Stimulated activated effector memory CD8-positive, alpha-beta T cell treated with anti-CD3 and anti-CD28 coated beads, Interleukin-12 subunit alpha, Interleukin-12 subunit beta, amount 100 ng/mL, for 72 hours (primary cell): Measurements from ENCODE around the gene PPP1R1C.
"Not testable (repeated sequence)": the region's sequence is repeated elsewhere in the genome, so short reads cannot be mapped to it uniquely, and the experiment has no call there.

Source experiments
- ATAC-seq: fragments of 150-1000 bp; cut with Tn5 transposase; 2 replicates; pipeline ENCODE4 v1.10.0; 2021
- DNase-seq, 2 donors: peaks; one replicate each; pipeline ENCODE4 v3.0.0; 2021 to 2022; ENCODE audit warnings: low spot score in 2 of 2
- H3K27ac Mint-ChIP-seq: one replicate; pipeline ENCODE4 v1.8.0; 2022; ENCODE audit warnings: mild to moderate bottlenecking, mixed read lengths
- H3K36me3 Mint-ChIP-seq: one replicate; pipeline ENCODE4 v1.8.0; 2022; ENCODE audit warnings: mild to moderate bottlenecking, mixed read lengths
- H3K4me1 Mint-ChIP-seq: one replicate; pipeline ENCODE4 v1.8.0; 2022; ENCODE audit warnings: mixed read lengths
- H3K4me3 Mint-ChIP-seq: one replicate; pipeline ENCODE4 v1.8.0; 2022; ENCODE audit warnings: mild to moderate bottlenecking, mixed read lengths
- H3K9me3 Mint-ChIP-seq: one replicate; pipeline ENCODE4 v1.8.0; 2022; ENCODE audit warnings: mixed read lengths

PPP1R1C gene

DNA sequence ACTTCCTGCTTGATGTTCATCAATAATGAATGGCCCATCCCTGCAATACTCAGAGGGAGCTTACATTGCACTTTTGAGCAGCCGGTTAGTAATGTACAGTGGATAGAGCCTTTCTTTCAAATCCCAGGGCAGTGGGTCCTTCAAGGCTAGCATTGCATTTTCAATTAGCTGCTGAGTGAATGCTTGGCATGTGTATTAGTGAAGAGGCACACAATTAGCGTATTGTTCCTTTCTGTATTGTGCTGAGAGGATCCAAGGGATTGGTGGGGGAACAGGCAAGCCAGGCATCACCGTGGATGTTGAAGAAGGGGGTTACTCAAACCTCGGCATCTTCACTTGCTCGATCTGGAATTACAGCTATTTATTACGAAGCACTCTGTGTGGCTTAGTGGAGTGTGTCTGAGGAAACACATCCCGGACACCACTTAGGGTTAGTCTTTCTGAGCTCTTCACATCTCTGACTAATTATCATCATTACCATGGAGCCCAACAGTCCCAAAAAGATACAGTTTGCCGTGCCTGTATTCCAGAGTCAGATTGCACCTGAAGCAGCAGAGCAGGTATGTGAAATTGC is at the start of gene PPP1R1C:
Gene PPP1R1C (plus strand): TSS at position 222 of the 574 bp plus-strand sequence. CDS start 258 bp downstream, at position 480.
- no peaks in the 10 kb centered on the region for H3K4me1 Mint-ChIP-seq
- no peak for ATAC-seq
- H3K4me3 Mint-ChIP-seq, result no peak within 1 kb of the TSS
- H3K9me3 Mint-ChIP-seq, result no peaks in the 10 kb centered on the region
- DNase-seq, result no peak
- H3K27ac Mint-ChIP-seq, result no peak within 1 kb of the TSS
- H3K36me3 Mint-ChIP-seq, result no peaks in the 10 kb centered on the region

GRCh38 chr2:181937473-181937872 is 48.2 kb upstream of the PPP1R1C start:
- DNase-seq (no peak), ATAC-seq (no peak)
- no peaks in the 10 kb centered on the region for H3K4me1 Mint-ChIP-seq
- H3K36me3 Mint-ChIP-seq, result no peaks in the 10 kb centered on the region
- H3K27ac Mint-ChIP-seq, result no peak overlapping the region
- no peaks in the 10 kb centered on the region for H3K9me3 Mint-ChIP-seq
- H3K4me3 Mint-ChIP-seq, result no peak overlapping the region

DNA sequence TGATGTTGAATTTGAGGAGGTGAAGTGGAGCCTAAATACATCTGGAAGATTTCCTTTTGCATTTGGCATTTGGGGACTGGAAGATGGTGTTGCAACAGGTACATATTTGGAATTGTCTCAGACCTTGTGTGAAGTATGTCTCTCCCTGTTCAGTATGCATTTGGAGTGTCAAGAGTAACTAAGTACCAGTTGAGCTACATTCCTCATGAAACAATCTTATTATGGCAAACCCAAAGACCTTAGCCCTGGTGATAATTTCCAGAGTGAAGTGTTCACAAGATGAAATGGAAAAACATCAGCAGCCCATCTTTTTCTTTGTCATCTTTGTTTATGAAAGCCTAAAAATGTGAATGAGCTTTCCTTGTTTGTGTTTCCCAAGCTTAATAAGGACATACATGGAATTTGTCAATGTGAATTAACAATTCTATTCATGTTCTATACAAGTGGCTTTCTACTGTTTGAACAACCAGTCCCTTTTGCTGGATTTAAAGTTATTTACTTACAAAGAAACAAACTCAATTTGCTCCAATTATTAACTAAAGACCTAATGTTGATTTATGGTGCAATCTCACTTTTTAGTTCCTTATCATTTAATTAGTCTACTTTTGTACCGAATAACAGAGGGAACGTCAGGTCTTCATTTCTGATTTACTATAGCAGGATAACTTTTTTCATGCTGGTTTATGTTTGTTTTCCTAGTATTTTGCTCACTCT is 42.1 kb upstream of the PPP1R1C start:
- H3K9me3 Mint-ChIP-seq, result no peaks in the 10 kb centered on the region
- no peak for DNase-seq
- no peak overlapping the region for H3K27ac Mint-ChIP-seq
- ATAC-seq, result no peak
- H3K4me3 Mint-ChIP-seq, result no peak overlapping the region
- no peaks in the 10 kb centered on the region for H3K36me3 Mint-ChIP-seq
- H3K4me1 Mint-ChIP-seq, result no peaks in the 10 kb centered on the region

DNA sequence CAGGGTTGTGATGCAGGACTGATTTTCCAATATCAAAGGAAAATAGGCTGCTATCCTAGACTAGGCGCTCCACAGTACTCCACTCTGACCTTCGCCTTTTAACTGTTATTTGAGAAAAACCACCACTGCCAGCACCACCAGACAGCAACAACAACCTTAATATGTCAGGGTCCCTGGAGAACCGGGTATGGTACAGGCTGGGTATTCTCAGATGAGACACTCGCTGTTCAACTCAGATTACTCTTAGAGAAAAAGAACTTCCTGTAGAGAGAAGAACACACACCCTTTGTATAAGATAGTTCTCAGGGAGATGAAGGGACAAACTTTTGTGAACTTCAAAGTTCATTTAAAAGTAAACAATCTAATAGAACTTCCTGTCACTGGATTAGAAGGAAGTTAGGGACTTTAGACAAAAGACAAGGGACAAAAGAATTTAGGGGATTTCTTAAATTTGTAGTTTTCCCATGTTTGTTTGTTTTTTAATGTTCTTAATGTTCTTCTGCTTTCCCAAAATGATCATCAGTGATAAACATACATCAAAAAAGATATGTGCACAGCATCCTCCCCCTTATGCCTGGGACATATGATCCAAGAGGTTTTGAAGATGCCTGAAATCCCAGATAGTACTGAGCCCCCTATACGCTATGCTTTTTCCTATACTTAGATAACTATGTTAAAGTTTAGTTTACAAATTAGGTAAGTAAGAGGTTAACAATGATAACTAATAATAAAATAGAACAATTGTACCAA is 41.3 kb upstream of the PPP1R1C start:
- H3K27ac Mint-ChIP-seq, result no peak overlapping the region
- ATAC-seq, result no peak
- no peaks in the 10 kb centered on the region for H3K4me1 Mint-ChIP-seq

GRCh38 chr2:181944914-181945291 is 40.8 kb upstream of the PPP1R1C start:
- Mint-ChIP-seq H3K4me1 (no peaks in the 10 kb centered on the region), H3K4me3 (no peak overlapping the region), H3K27ac (no peak overlapping the region), H3K9me3 (no peaks in the 10 kb centered on the region), H3K36me3 (no peaks in the 10 kb centered on the region)
- DNase-seq (no peak), ATAC-seq (no peak)

More for the DNA sequence above, 41.3 kb upstream of the PPP1R1C start:
- Mint-ChIP-seq H3K36me3 (no peaks in the 10 kb centered on the region), H3K9me3 (no peaks in the 10 kb centered on the region), H3K4me3 (no peak overlapping the region)
- no peak for DNase-seq

- H3K4me3 Mint-ChIP-seq, result no peak overlapping the region
- no peaks in the 10 kb centered on the region for H3K36me3 Mint-ChIP-seq
- ATAC-seq (peak; percentile 77), DNase-seq (no peak)
- H3K9me3 Mint-ChIP-seq, result no peaks in the 10 kb centered on the region
- H3K4me1 Mint-ChIP-seq, result no peaks in the 10 kb centered on the region
- no peak overlapping the region for H3K27ac Mint-ChIP-seq
These were observed 39.1 kb upstream of the PPP1R1C start for GRCh38 chr2:181946444-181947127.

DNA sequence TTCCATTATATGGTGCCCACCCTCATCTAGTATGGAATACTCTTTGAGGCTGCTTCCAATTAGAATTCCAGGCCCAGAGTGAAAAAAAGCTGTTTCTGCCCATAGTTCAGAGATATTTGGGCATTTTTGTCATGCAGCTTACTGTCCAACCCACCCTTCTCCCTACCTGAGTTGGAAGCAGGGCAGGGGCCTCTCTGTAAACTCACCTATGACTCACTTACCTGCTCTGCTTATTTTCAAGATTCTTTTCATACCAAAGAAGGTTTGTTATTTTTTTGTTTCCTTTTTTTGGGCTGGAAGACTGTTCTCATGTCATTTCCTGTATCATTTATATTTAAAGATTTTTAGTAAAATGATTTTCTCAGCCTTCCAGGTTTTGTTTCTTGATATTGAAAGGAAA is 38.4 kb upstream of the PPP1R1C start:
- Mint-ChIP-seq H3K36me3 (no peaks in the 10 kb centered on the region), H3K4me1 (no peaks in the 10 kb centered on the region), H3K9me3 (no peaks in the 10 kb centered on the region), H3K4me3 (no peak overlapping the region), H3K27ac (no peak overlapping the region)
- ATAC-seq (no peak), DNase-seq (no peak)

GRCh38 chr2:181948227-181948626 is 37.4 kb upstream of the PPP1R1C start:
- no peaks in the 10 kb centered on the region for H3K4me1 Mint-ChIP-seq
- ATAC-seq, result no peak
- peak overlapping the region; percentile 38 for H3K27ac Mint-ChIP-seq
- no peak for DNase-seq
- H3K9me3 Mint-ChIP-seq, result no peaks in the 10 kb centered on the region
- no peaks in the 10 kb centered on the region for H3K36me3 Mint-ChIP-seq
- H3K4me3 Mint-ChIP-seq, result no peak overlapping the region

DNA sequence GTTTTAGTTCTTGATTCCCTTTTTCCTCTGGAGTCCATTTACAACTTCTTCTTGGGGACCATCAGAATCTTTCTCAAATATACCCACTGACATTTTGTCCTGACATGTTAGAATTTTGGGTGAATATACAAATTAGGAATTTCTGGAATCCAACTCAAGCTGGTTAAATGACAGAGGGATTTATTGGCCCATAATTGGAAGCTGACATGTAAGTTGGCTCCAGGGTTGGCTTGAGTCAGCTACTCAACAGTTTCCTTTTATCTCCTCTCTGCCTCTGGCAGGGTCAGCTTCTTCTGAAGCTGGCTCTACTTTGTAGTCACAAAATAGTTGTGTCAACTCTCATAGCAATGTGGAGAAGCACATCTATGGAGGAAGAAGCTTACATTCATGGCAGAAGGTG is 36.6 kb upstream of the PPP1R1C start:
- DNase-seq (no peak), ATAC-seq (no peak)
- Mint-ChIP-seq H3K27ac (peak overlapping the region; percentile 38), H3K9me3 (no peaks in the 10 kb centered on the region), H3K4me3 (no peak overlapping the region), H3K36me3 (no peaks in the 10 kb centered on the region), H3K4me1 (no peaks in the 10 kb centered on the region)

GRCh38 chr2:181952404-181953226 is 33.0 kb upstream of the PPP1R1C start:
- no peak overlapping the region for H3K27ac Mint-ChIP-seq
- no peaks in the 10 kb centered on the region for H3K4me1 Mint-ChIP-seq
- no peak overlapping the region for H3K4me3 Mint-ChIP-seq
- ATAC-seq (peak; percentile 43), DNase-seq (no peak)
- H3K9me3 Mint-ChIP-seq, result no peaks in the 10 kb centered on the region
- no peaks in the 10 kb centered on the region for H3K36me3 Mint-ChIP-seq

GRCh38 chr2:181953881-181954537 is 31.6 kb upstream of the PPP1R1C start:
- peak overlapping the region; percentile 1 for H3K4me3 Mint-ChIP-seq
- DNase-seq (peak; percentile 38 to 79), ATAC-seq (peak; percentile 66)
- no peak overlapping the region for H3K27ac Mint-ChIP-seq
- no peaks in the 10 kb centered on the region for H3K36me3 Mint-ChIP-seq
- no peaks in the 10 kb centered on the region for H3K9me3 Mint-ChIP-seq
- H3K4me1 Mint-ChIP-seq, result no peaks in the 10 kb centered on the region

DNA sequence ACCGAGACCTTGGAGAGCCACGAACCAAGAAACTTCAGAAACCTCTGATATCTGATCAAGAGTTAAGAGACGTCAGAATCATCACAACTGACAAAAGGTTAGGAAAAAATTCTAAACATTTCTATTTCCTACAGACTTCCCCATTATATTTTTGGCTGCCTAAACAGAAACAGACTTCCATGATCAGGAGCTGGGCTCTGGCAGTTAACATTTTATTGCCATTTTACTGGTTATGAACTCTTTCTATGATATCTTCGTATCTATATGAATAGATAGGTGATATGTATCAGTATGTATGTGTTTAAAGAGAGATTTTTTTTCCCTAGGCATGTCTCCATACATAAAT is 31.1 kb upstream of the PPP1R1C start:
- Mint-ChIP-seq H3K9me3 (no peaks in the 10 kb centered on the region), H3K27ac (no peak overlapping the region), H3K4me1 (no peaks in the 10 kb centered on the region), H3K4me3 (peak overlapping the region; percentile 1), H3K36me3 (no peaks in the 10 kb centered on the region)
- ATAC-seq, result no peak
- no peak for DNase-seq

DNA sequence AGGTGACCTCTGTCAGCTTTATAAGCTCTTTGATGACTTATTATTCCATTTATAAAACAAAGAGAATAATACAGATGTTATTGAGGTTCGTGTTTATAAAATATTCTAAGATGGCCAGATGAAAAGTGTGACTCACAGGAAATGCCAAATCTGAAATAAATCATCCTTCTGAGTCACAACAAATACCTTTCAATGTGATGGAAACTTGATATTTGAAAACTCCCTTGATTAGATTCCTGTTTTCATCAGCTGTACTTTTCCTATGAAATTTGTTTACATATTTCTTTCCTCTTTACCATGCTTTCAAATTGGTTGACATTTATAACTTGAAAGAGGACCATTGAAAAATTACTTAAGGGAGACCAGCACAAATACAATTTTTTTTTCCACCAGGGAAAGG is 30.6 kb upstream of the PPP1R1C start:
- ATAC-seq (no peak), DNase-seq (no peak)
- Mint-ChIP-seq H3K27ac (no peak overlapping the region), H3K36me3 (no peaks in the 10 kb centered on the region), H3K9me3 (no peaks in the 10 kb centered on the region), H3K4me1 (no peaks in the 10 kb centered on the region), H3K4me3 (no peak overlapping the region)

DNA sequence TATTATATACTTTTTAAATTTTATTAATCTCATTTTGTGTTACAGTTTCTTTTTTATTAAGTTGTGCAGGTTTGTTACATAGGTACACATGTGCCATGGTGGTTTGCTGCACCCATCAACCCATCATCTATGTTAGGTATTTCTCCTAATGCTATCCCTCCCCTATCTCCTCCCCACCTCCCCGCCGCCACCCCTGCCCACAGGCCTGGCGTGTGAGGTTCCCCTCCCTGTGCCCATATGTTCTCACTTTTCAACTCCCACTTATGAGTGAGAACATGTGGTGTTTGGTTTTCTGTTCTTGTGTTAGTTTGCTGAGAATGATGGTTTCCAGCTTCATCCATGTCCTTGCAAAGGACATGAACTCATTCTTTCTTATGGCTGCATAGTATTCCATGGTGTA is 29.8 kb upstream of the PPP1R1C start:
- DNase-seq, ATAC-seq, H3K27ac Mint-ChIP-seq, H3K9me3 Mint-ChIP-seq, H3K4me3 Mint-ChIP-seq, H3K36me3 Mint-ChIP-seq, H3K4me1 Mint-ChIP-seq: not testable (repeated sequence)
